SK-N-SH (cell line): Measurements from ENCODE around the gene COL4A2. TPM values are rescaled to one million over a fixed set of nuclear protein-coding genes. Genes with fewer than 3 reads are reported as not detected.

Experiments used
- CTCF ChIA-PET: fragments of 300-600, 350-600 bp; formaldehyde crosslinking; extraction: SDS; loops from one replicate; lab custom pipeline; 2021; lab: Yijun Ruan, JAX
- POLR2A ChIA-PET: fragments of 350-600 bp; sonication (Branson Sonifier 250); formaldehyde crosslinking; extraction: SDS; loops from one replicate; lab custom pipeline; 2020; ENCODE audit warnings: antibody characterized with exemption, inconsistent platforms; lab: Yijun Ruan, JAX
- DNase-seq: peaks from one replicate; pipeline ENCODE4 v3.0.0; 2012
- H2AFZ ChIP-seq: fragments of 200-600 bp; sonication (generic); 2 replicates; pipeline ENCODE4 v1.8.1; 2016; ENCODE audit warnings: antibody characterized with exemption, mild to moderate bottlenecking, low read depth
- H3F3A ChIP-seq: fragments of 200-600 bp; sonication (generic); replicated peaks from 2 replicates; pipeline ENCODE3; 2016; ENCODE audit warnings: antibody characterized with exemption, mild to moderate bottlenecking; ENCODE audit not compliant: insufficient read depth
- H3K27ac ChIP-seq, 2 experiments: fragments of 200-500 bp in 1 of 2; fragments of 200-600 bp in 1 of 2; sonication (Bioruptor generic) in 1 of 2; sonication (generic), shearing (Covaris generic) in 1 of 2; 2 replicates each; pipeline versions ENCODE4 v1.5.1 to v1.6.1; 2014 to 2016; ENCODE audit warnings: low read depth in 2 of 2, inconsistent platforms in 1 of 2, low read length in 1 of 2, mild to moderate bottlenecking in 1 of 2, mixed read lengths in 1 of 2
- H3K27me3 ChIP-seq: fragments of 200-600 bp; sonication (generic), shearing (Covaris generic); 2 replicates; pipeline ENCODE4 v1.6.1; 2016; ENCODE audit warnings: mixed run types; ENCODE audit not compliant: insufficient read depth
- H3K36me3 ChIP-seq, 2 experiments: fragments of 200-500 bp in 1 of 2; fragments of 200-600 bp in 1 of 2; sonication (Bioruptor generic) in 1 of 2; sonication (generic) in 1 of 2; replicated peaks in 1 of 2; 2 replicates each; pipeline versions ENCODE3 to v1.5.1; 2014 to 2016; ENCODE audit warnings: low read length in 1 of 2, mild to moderate bottlenecking in 1 of 2; ENCODE audit not compliant: insufficient read depth in 2 of 2, control insufficient read depth in 1 of 2
- H3K4me1 ChIP-seq, 2 experiments: fragments of 200-500 bp in 1 of 2; fragments of 200-600 bp in 1 of 2; sonication (Bioruptor generic) in 1 of 2; sonication (generic), shearing (Covaris generic) in 1 of 2; 2 replicates each; pipeline versions ENCODE4 v1.5.1 to v1.6.1; 2014 to 2016; ENCODE audit warnings: low read depth in 1 of 2, low read length in 1 of 2, mixed run types in 1 of 2; ENCODE audit not compliant: insufficient read depth in 2 of 2, control insufficient read depth in 1 of 2
- H3K4me2 ChIP-seq: fragments of 200-600 bp; sonication (generic), shearing (Covaris generic); 2 replicates; pipeline ENCODE4 v1.6.1; 2017; ENCODE audit warnings: mixed run types
- H3K4me3 ChIP-seq, 2 experiments: fragments of 200-500 bp in 1 of 2; fragments of 200-600 bp in 1 of 2; sonication (Bioruptor generic) in 1 of 2; sonication (generic), shearing (Covaris generic) in 1 of 2; 2 replicates each; pipeline versions ENCODE4 v1.5.1 to v1.8.1; 2014 to 2016; ENCODE audit warnings: low read depth in 2 of 2, inconsistent platforms in 1 of 2, low read length in 1 of 2, mild to moderate bottlenecking in 1 of 2, mixed read lengths in 1 of 2, moderate library complexity in 1 of 2
- H3K79me2 ChIP-seq: fragments of 200-600 bp; sonication (generic); 2 replicates; pipeline ENCODE4 v1.8.1; 2017; ENCODE audit warnings: mild to moderate bottlenecking; ENCODE audit not compliant: insufficient read depth
- H3K9ac ChIP-seq: fragments of 200-600 bp; sonication (generic); 2 replicates; pipeline ENCODE4 v1.6.1; 2017; ENCODE audit warnings: mixed run types
- H3K9me2 ChIP-seq: fragments of 200-600 bp; sonication (generic); 2 replicates; pipeline ENCODE4 v1.6.1; 2017; ENCODE audit warnings: mixed run types
- H3K9me3 ChIP-seq: fragments of 200-600 bp; sonication (generic); 2 replicates; pipeline ENCODE4 v1.6.1; 2017; ENCODE audit warnings: mixed run types, mild to moderate bottlenecking, moderate library complexity
- H4K20me1 ChIP-seq: fragments of 200-600 bp; sonication (generic); 2 replicates; pipeline ENCODE4 v1.6.1; 2017; ENCODE audit warnings: mild to moderate bottlenecking, mixed run types; ENCODE audit not compliant: insufficient read depth
- ELF1 ChIP-seq: IDR thresholded peaks from 2 replicates; pipeline ENCODE4 v1.4.0; 2012
- FOSL2 ChIP-seq: IDR thresholded peaks from 2 replicates; pipeline ENCODE4 v1.4.0; 2012; ENCODE audit warnings: low read depth, mild to moderate bottlenecking, moderate library complexity, borderline replicate concordance
- GATA2 ChIP-seq: sonication (generic); formaldehyde crosslinking; IDR thresholded peaks from 2 replicates; pipeline ENCODE4 v1.5.0; 2020; ENCODE audit warnings: mild to moderate bottlenecking, missing genetic modification reagents
- JUND ChIP-seq: IDR thresholded peaks from 2 replicates; pipeline ENCODE4 v1.4.0; 2012
- MEF2A ChIP-seq: IDR thresholded peaks from 2 replicates; pipeline ENCODE4 v1.4.0; 2012; ENCODE audit warnings: low read depth, borderline replicate concordance
- MXI1 ChIP-seq: IDR thresholded peaks from 2 replicates; pipeline ENCODE4 v1.6.1; 2012; ENCODE audit warnings: mild to moderate bottlenecking, low read depth, low read length, improper control_type of control experiment
- NFIC ChIP-seq: IDR thresholded peaks from 2 replicates; pipeline ENCODE4 v1.4.0; 2012; ENCODE audit warnings: borderline replicate concordance
- NRF1 ChIP-seq: IDR thresholded peaks from 2 replicates; pipeline ENCODE4 v1.6.1; 2012; ENCODE audit warnings: low read depth, mild to moderate bottlenecking, low read length
- RAD21 ChIP-seq: IDR thresholded peaks from 2 replicates; pipeline ENCODE4 v1.6.1; 2012; ENCODE audit warnings: mild to moderate bottlenecking, low read length
- RFX5 ChIP-seq: IDR thresholded peaks from 2 replicates; pipeline ENCODE4 v1.6.1; 2012; ENCODE audit warnings: mild to moderate bottlenecking, improper control_type of control experiment, low read length
- RXRA ChIP-seq: IDR thresholded peaks from 2 replicates; pipeline ENCODE4 v1.4.0; 2012; ENCODE audit warnings: low read depth, mild to moderate bottlenecking, borderline replicate concordance
- SIN3A ChIP-seq: IDR thresholded peaks from 2 replicates; pipeline ENCODE4 v1.6.1; 2012; ENCODE audit warnings: low read depth, mild to moderate bottlenecking, low read length, moderate library complexity, borderline replicate concordance
- SMC3 ChIP-seq: IDR thresholded peaks from 2 replicates; pipeline ENCODE4 v1.6.1; 2012; ENCODE audit warnings: low read depth, low read length, improper control_type of control experiment
- TEAD4 ChIP-seq: IDR thresholded peaks from 2 replicates; pipeline ENCODE4 v1.4.0; 2012; ENCODE audit warnings: mild to moderate bottlenecking, borderline replicate concordance; ENCODE audit not compliant: insufficient read depth
- YY1 ChIP-seq: IDR thresholded peaks from 2 replicates; pipeline ENCODE4 v1.4.0; 2012; ENCODE audit warnings: low read depth, mild to moderate bottlenecking
- WGBS: methylation state at CpG from one replicate; pipeline ENCODE4 v1.1.6; 2017; ENCODE audit warnings: low lambda C conversion rate; 5-methylcytosine and 5-hydroxymethylcytosine counted together
- polyA plus RNA-seq, 3 experiments: library from polyadenylated mRNA; depleted of rRNA; stranded (reverse); fragments of >200 nt; gene quantifications; 2 replicates each; pipeline ENCODE4 v1.2.3, GENCODE V29; 2012
- TF ChIP-seq, protein P1 (sequence below): fragments of 150-350 bp; IDR thresholded peaks from 2 replicates; pipeline ENCODE4 v1.6.1; 2017; ENCODE audit warnings: antibody characterized with exemption, low read length, low read depth, borderline replicate concordance
- TF ChIP-seq, protein P2 (sequence below): IDR thresholded peaks from 2 replicates; pipeline ENCODE4 v1.6.1; 2012; ENCODE audit warnings: mild to moderate bottlenecking, low read depth, low read length, moderate library complexity
- TF ChIP-seq, protein P3 (sequence below): IDR thresholded peaks from 2 replicates; pipeline ENCODE4 v1.4.0; 2012; ENCODE audit warnings: low read depth
- TF ChIP-seq, protein P4 (sequence below): IDR thresholded peaks from 2 replicates; pipeline ENCODE4 v1.4.0; 2012; ENCODE audit warnings: low read depth, borderline replicate concordance
- TF ChIP-seq, protein P5 (sequence below): IDR thresholded peaks from 2 replicates; pipeline ENCODE4; 2012

The COL4A2 gene
- polyA plus RNA-seq, 1 of the 3 experiments (the other 2 are of a cell fraction), result 137 TPM

DNA sequence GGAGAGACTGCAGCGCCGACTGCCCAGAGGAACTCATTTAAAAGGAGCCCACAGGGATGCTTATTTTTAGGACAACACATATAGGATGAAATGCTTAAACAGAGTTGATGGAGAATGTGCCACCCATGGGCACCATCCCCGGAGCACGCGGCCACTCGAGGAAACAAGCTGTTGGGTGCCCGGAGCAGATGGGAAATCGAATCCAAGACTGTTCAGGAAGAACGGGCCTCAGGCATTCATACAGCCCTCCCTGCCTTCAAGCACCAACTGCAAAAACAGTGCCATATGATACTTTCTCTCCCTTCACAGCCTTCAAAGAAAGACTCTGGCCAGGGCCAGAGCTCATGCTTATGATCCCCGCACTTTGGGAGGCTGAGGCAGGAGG is 214.2 kb downstream of the COL4A2 start:
- H2AFZ ChIP-seq, result no peak overlapping the region
- no peaks in the 10 kb centered on the region for H3F3A ChIP-seq
- ChIA-PET CTCF (interaction anchor here (0.6 to 1.4 kb wide), 2 partner anchors 33 to 300 kb away, joined by 3 read pairs; no protein-coding TSS in a partner anchor), POLR2A (no interaction called here)
- H3K4me1 ChIP-seq, result peaks cover 0 to 22% of the 10 kb centered on the region in 2 experiments; a peak in 1 of 4 replicates
- H3K9me2 ChIP-seq, result no peaks in the 10 kb centered on the region
- H3K9me3 ChIP-seq, result no peaks in the 10 kb centered on the region
- 89% methylated on average over 10 of the region's 10 CpGs for WGBS
- TF ChIP-seq RFX5 (no peak), JUND (no peak), NFIC (no peak), MXI1 (no peak), SIN3A (no peak), YY1 (no peak), GATA2 (no peak), RXRA (no peak), ELF1 (no peak), RAD21 (no peak), NRF1 (no peak), FOSL2 (no peak), SMC3 (no peak), TEAD4 (no peak), MEF2A (no peak)
- TF ChIP-seq, protein P1, sequence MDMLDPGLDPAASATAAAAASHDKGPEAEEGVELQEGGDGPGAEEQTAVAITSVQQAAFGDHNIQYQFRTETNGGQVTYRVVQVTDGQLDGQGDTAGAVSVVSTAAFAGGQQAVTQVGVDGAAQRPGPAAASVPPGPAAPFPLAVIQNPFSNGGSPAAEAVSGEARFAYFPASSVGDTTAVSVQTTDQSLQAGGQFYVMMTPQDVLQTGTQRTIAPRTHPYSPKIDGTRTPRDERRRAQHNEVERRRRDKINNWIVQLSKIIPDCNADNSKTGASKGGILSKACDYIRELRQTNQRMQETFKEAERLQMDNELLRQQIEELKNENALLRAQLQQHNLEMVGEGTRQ, result no peak
- TF ChIP-seq, protein P2, sequence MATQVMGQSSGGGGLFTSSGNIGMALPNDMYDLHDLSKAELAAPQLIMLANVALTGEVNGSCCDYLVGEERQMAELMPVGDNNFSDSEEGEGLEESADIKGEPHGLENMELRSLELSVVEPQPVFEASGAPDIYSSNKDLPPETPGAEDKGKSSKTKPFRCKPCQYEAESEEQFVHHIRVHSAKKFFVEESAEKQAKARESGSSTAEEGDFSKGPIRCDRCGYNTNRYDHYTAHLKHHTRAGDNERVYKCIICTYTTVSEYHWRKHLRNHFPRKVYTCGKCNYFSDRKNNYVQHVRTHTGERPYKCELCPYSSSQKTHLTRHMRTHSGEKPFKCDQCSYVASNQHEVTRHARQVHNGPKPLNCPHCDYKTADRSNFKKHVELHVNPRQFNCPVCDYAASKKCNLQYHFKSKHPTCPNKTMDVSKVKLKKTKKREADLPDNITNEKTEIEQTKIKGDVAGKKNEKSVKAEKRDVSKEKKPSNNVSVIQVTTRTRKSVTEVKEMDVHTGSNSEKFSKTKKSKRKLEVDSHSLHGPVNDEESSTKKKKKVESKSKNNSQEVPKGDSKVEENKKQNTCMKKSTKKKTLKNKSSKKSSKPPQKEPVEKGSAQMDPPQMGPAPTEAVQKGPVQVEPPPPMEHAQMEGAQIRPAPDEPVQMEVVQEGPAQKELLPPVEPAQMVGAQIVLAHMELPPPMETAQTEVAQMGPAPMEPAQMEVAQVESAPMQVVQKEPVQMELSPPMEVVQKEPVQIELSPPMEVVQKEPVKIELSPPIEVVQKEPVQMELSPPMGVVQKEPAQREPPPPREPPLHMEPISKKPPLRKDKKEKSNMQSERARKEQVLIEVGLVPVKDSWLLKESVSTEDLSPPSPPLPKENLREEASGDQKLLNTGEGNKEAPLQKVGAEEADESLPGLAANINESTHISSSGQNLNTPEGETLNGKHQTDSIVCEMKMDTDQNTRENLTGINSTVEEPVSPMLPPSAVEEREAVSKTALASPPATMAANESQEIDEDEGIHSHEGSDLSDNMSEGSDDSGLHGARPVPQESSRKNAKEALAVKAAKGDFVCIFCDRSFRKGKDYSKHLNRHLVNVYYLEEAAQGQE, result no peak
- TF ChIP-seq, protein P3, sequence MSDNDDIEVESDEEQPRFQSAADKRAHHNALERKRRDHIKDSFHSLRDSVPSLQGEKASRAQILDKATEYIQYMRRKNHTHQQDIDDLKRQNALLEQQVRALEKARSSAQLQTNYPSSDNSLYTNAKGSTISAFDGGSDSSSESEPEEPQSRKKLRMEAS, result no peak
- TF ChIP-seq, protein P4, sequence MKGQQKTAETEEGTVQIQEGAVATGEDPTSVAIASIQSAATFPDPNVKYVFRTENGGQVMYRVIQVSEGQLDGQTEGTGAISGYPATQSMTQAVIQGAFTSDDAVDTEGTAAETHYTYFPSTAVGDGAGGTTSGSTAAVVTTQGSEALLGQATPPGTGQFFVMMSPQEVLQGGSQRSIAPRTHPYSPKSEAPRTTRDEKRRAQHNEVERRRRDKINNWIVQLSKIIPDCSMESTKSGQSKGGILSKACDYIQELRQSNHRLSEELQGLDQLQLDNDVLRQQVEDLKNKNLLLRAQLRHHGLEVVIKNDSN, result no peak
- TF ChIP-seq, protein P5, sequence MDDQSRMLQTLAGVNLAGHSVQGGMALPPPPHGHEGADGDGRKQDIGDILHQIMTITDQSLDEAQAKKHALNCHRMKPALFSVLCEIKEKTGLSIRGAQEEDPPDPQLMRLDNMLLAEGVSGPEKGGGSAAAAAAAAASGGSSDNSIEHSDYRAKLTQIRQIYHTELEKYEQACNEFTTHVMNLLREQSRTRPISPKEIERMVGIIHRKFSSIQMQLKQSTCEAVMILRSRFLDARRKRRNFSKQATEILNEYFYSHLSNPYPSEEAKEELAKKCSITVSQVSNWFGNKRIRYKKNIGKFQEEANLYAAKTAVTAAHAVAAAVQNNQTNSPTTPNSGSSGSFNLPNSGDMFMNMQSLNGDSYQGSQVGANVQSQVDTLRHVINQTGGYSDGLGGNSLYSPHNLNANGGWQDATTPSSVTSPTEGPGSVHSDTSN, result no peak
- no peaks in the 10 kb centered on the region for H3K27me3 ChIP-seq
- no peak for DNase-seq
- H3K27ac ChIP-seq, result no peak overlapping the region
- H3K9ac ChIP-seq, result no peak overlapping the region
- H3K36me3 ChIP-seq, result no peaks in the 10 kb centered on the region
- H3K79me2 ChIP-seq, result no peaks in the 10 kb centered on the region
- H3K4me3 ChIP-seq, result no peak overlapping the region
- no peaks in the 10 kb centered on the region for H4K20me1 ChIP-seq
- H3K4me2 ChIP-seq, result no peak overlapping the region
